Panc1 (cell line): Measurements from ENCODE around the gene LHX4. TPM values are rescaled to one million over a fixed set of nuclear protein-coding genes. Genes with fewer than 3 reads are reported as not detected.

Experiments
- ATAC-seq: fragments of 200-7000 bp; cut with Tn5 transposase; 2 replicates; pipeline ENCODE4 v1.9.1; 2020; ENCODE audit warnings: mild to moderate bottlenecking, moderate library complexity
- BruUV-seq: library from RNA; stranded (reverse); fragments of 400-500 nt; replicated peaks from 2 replicates; lab custom pipeline; 2021; lab: Mats Ljungman, UMichigan
- CTCF ChIA-PET: fragments of 300-600 bp; sonication (Branson Sonifier 250); formaldehyde crosslinking; loops from one replicate; lab custom pipeline; 2022; ENCODE audit warnings: antibody characterized with exemption; lab: Charles Lee
- POLR2A ChIA-PET: fragments of 300-600 bp; sonication (Branson Sonifier 250); formaldehyde crosslinking; loops from one replicate; lab custom pipeline; 2022; ENCODE audit warnings: antibody characterized with exemption; lab: Charles Lee
- DNase-seq: peaks from one replicate; pipeline ENCODE4 v3.0.0-alpha.2; 2010; ENCODE audit warnings: low read depth, low spot score
- H3K27ac ChIP-seq: 2 replicates; pipeline ENCODE4 v1.5.1; 2011; ENCODE audit warnings: mild to moderate bottlenecking, low read length, inconsistent platforms
- H3K27me3 ChIP-seq: fragments of 200-500 bp; sonication (Bioruptor generic); 2 replicates; pipeline ENCODE4 v1.6.0; 2014; ENCODE audit warnings: low read length, inconsistent platforms; ENCODE audit not compliant: control insufficient read depth, insufficient read depth
- H3K36me3 ChIP-seq: fragments of 200-500 bp; sonication (Bioruptor generic); 2 replicates; pipeline ENCODE4 v1.5.1; 2014; ENCODE audit warnings: inconsistent platforms, mild to moderate bottlenecking, low read length, moderate library complexity; ENCODE audit not compliant: control insufficient read depth, insufficient read depth
- H3K4me1 ChIP-seq: 2 replicates; pipeline ENCODE4 v1.5.1; 2011; ENCODE audit warnings: inconsistent platforms, mild to moderate bottlenecking, low read length, moderate library complexity; ENCODE audit not compliant: control insufficient read depth, insufficient read depth
- H3K4me3 ChIP-seq, 2 experiments: 2 replicates each; pipeline ENCODE4 v1.5.1; 2011 to 2012; ENCODE audit warnings: low read depth in 2 of 2, low read length in 2 of 2, mild to moderate bottlenecking in 2 of 2, inconsistent platforms in 1 of 2, moderate library complexity in 1 of 2
- H3K9me3 ChIP-seq: fragments of 200-500 bp; sonication (Bioruptor generic); 2 replicates; pipeline ENCODE4 v1.5.1; 2014; ENCODE audit warnings: low read depth, mild to moderate bottlenecking, inconsistent platforms, low read length, moderate library complexity; ENCODE audit not compliant: control insufficient read depth, insufficient read depth
- POLR2AphosphoS5 ChIP-seq: IDR thresholded peaks from 2 replicates; pipeline ENCODE4 v1.6.1; 2012; ENCODE audit warnings: mild to moderate bottlenecking, low read depth, low read length, moderate library complexity
- REST ChIP-seq, 2 experiments: IDR thresholded peaks; 2 replicates each; pipeline ENCODE4 v1.6.1; 2011 to 2012; ENCODE audit warnings: low read depth in 2 of 2, control low read depth in 1 of 2, low read length in 1 of 2, mild to moderate bottlenecking in 1 of 2, moderate library complexity in 1 of 2; ENCODE audit not compliant: insufficient read depth in 1 of 2
- SIN3A ChIP-seq: IDR thresholded peaks from 2 replicates; pipeline ENCODE4 v1.6.1; 2012; ENCODE audit warnings: low read depth, mild to moderate bottlenecking, low read length, moderate library complexity, borderline replicate concordance; ENCODE audit not compliant: insufficient read depth
- TCF7L2 ChIP-seq: IDR thresholded peaks from 2 replicates; pipeline ENCODE4 v1.6.1; 2011; ENCODE audit warnings: mild to moderate bottlenecking, low read depth, low read length, inconsistent platforms
- in situ Hi-C: cut with HindIII; loops from 2 replicates; pipeline ENCODE4 v1.10.0; 2016; ENCODE audit warnings: low sequenced_read_pairs, low pct_unique_long_range_greater_than_20kb
- intact Hi-C: fragments of 100-400 bp; cut with micrococcal nuclease; formaldehyde crosslinking; loops from one replicate; pipeline ENCODE4 v1.10.0; 2022; ENCODE audit not compliant: unreplicated experiment
- total RNA-seq: library from RNA; stranded (reverse); gene quantifications from one replicate; pipeline ENCODE4 v1.2.1, GENCODE V29; 2021; ENCODE audit not compliant: unreplicated experiment
- TF ChIP-seq, protein P1 (sequence below): fragments of 450-650 bp; IDR thresholded peaks from 2 replicates; pipeline ENCODE4 v1.5.1; 2017; ENCODE audit warnings: mild to moderate bottlenecking

Gene LHX4
- total RNA-seq, 1 experiment from 2014 or later, result 0.72 TPM

- ChIA-PET CTCF (no interaction called here), POLR2A (interaction anchor here (0.6 kb wide), 1 partner anchor 556 kb away, joined by 7 read pairs; no protein-coding TSS in a partner anchor)
- no peak for DNase-seq
- no TSS peak for BruUV-seq
- Histone ChIP-seq H3K4me3 (no peak overlapping the region), H3K27me3 (peaks cover 37% of the 10 kb centered on the region), H3K27ac (no peak overlapping the region), H3K9me3 (no peaks in the 10 kb centered on the region), H3K4me1 (peaks cover 11% of the 10 kb centered on the region), H3K36me3 (no peaks in the 10 kb centered on the region)
- TF ChIP-seq, protein P1, sequence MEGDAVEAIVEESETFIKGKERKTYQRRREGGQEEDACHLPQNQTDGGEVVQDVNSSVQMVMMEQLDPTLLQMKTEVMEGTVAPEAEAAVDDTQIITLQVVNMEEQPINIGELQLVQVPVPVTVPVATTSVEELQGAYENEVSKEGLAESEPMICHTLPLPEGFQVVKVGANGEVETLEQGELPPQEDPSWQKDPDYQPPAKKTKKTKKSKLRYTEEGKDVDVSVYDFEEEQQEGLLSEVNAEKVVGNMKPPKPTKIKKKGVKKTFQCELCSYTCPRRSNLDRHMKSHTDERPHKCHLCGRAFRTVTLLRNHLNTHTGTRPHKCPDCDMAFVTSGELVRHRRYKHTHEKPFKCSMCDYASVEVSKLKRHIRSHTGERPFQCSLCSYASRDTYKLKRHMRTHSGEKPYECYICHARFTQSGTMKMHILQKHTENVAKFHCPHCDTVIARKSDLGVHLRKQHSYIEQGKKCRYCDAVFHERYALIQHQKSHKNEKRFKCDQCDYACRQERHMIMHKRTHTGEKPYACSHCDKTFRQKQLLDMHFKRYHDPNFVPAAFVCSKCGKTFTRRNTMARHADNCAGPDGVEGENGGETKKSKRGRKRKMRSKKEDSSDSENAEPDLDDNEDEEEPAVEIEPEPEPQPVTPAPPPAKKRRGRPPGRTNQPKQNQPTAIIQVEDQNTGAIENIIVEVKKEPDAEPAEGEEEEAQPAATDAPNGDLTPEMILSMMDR, result no peak
- TF ChIP-seq SIN3A (no peak), POLR2AphosphoS5 (no peak), TCF7L2 (no peak)
- ATAC-seq, result no peak
- in situ Hi-C loops (no loop called here), intact Hi-C loops (no loop called here)
Measured at GRCh38 chr1:180232521-180233043, 2.5 kb downstream of the LHX4 start.

DNA sequence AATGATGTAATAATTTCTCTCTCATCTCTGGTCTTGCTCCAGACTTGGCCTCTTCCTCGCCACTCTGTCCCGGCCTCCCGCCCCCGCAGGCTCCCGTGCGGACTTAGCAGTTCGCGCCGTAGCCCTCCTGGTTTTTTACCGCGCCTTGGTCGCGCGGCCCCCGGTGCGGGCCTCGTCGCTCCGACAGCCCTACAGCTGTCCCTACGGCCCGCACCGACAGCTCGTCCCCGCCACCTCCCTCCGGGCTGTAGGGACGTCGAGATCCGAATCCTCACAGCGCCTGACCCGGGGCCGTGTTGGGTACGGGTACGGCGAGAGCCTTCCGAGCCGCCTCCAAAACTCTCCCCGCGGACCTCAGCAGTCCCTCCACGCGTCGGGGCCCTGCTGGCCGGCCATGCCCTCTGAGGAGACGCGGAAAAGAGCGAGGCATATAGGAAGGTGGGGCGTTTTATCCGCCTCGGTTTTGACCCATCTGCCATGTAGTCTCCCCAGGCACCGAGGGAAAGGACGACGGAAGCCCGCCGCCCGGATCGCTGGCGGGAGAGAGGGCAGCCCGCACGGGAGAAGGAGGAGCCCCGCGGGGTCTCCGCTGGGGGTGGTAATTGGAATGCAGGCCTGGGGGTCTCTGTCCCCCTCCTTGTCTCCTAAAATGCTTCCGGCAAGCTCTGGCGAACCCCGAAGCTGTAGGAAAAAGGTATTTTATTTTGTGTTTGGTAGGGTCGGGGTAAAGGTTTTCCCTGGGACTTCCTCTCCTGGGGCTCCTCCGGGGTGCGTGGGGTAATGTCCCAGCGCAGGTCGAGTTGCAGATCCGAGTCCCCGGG lies 3.3 kb downstream of the LHX4 start:
- ATAC-seq, result no peak
- no TSS peak for BruUV-seq
- Histone ChIP-seq H3K27me3 (peaks cover 37% of the 10 kb centered on the region), H3K4me3 (no peak overlapping the region), H3K4me1 (peaks cover 11% of the 10 kb centered on the region), H3K27ac (no peak overlapping the region), H3K36me3 (no peaks in the 10 kb centered on the region; the same call in 1 of the 2 replicates), H3K9me3 (no peaks in the 10 kb centered on the region)
- CTCF ChIA-PET, result no interaction called here
- in situ Hi-C loops (no loop called here), intact Hi-C loops (no loop called here)
- POLR2A ChIA-PET, result no interaction called here
- DNase-seq, result no peak
- TF ChIP-seq REST (IDR thresholded peaks at IDR 0.05; ENCODE audit: insufficient read depth in 1 of 2, low read depth in 2 of 2, low read length in 1 of 2), result no peak
- TF ChIP-seq POLR2AphosphoS5, result no peak
- no peak for TF ChIP-seq TCF7L2
- TF ChIP-seq SIN3A, result no peak
- TF ChIP-seq, protein P1, result no peak
